HG02642 (cell line): ENCODE results near the gene DUOXA1.
"Not testable (repeated sequence)": the region's sequence is repeated elsewhere in the genome, so short reads cannot be mapped to it uniquely, and the experiment has no call there.

Experiments
- ATAC-seq: cut with Tn5 transposase; IDR thresholded peaks from one replicate; pipeline ENCODE4 v1.9.1; 2021; ENCODE audit warnings: mild to moderate bottlenecking; ENCODE audit not compliant: unreplicated experiment, poor library complexity

Gene DUOXA1

DNA sequence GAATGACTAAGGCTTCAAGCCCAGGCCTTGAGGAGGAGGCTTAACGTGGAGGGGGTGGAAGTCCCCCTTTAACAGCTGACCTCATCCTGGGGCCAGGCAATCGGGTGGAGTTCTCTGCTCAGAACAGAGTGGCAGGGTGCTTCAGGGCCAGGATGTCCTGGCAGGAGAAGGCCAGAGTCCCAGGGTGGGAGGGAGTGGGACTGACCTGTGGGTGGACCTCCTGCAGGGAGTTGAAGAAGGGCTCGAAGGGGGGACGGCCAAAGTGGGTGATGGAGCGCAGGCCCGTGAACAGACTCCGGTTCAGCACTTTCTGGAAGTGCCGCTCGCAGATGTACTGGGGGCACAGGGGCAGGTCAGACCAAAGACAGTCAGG is 35.3 kb downstream of the DUOXA1 start:
- ATAC-seq: no peak

DNA sequence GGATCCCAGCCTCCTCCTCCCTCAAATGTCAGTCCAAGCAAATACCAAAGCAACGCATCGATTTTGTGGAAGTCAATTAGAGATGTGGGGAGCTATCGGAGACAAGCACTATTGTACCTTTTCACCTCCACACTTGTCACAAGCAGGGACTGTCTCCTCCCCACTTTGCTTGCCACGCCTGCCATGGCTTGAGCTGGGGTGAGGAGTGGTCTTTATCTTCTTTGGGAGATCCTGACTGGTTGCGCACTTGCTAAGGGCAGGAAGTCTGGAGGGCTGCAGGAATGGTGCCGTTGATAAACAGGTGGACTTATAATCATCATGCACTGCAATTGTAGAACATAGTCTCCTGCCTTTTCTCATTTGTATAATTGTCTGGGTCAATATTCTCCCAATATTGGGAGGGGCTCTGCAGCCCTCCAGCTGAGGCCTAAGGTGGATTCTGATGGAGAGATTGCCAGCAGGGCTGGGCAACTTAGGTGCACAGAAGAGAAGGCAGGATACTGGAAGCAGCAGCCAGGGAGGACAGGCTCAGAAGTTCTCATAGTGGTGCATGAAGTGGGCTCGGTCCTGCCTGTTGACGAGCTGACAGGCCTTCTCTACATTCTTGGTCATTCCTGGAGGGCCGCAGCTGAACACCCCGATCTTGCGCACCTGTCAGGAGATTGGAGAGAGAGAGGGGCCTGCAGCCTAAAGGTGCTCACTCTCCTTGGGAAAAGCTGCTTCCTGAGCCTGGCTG is 35.9 kb downstream of the DUOXA1 start:
- ATAC-seq: no peak

DNA sequence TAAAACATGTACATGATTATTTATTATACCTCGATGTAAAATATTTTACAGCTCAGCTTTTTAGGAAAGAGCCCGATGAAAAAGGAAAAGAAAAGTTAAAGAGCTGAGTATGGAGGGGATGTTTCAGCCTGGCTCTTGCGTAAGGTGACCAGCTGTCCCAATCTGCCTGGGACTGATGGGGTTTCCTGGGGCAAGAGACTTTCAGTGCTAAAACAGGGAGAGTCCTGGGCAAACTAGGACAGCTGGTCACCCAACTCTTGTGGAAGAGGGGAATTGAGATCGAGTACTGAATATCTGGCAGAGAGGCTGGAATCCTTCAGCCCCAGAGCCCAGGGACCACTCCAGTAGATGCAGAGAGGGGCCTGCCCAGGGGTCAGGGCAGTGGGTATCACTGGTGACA is 36.7 kb downstream of the DUOXA1 start:
- ATAC-seq: no peak

DNA sequence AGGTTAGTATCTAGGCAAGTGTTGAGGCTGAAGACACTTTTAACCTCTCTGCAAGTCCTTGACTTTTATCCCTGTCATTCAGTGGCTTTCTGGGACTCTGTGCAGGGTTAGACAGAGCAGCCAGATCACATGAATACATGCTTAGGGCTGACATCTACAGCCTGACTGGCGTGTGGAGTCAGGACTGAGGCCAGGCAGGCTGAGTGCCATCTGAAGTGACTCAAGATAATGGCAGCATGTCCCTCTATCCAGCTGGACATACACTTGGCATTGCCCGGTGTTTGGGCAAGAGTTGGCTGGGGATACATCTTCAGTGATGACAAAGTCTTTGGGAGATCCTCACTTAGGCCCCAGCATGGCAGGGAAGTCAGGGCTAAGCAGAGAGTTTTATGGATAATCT is 38.1 kb downstream of the DUOXA1 start:
- no peak for ATAC-seq

DNA sequence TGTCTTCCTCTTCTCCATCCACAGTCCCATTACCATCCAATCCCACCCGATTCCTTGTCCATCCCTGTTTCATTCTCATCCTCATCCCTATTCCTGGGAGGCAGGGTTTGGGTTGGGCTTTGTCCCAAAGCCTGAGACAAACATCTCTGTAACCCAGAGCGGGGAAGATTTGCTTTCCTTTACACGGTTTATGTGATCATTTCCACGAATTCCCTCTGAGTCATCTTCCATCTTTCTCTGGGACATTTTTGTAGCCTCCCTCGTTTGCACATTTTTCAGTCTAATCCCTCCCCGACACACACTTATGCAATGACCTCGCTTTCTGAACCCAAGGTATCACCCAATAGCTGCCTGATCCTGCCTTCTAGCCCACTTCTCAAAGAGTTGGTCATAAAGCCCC is 38.5 kb downstream of the DUOXA1 start:
- ATAC-seq: no peak

DNA sequence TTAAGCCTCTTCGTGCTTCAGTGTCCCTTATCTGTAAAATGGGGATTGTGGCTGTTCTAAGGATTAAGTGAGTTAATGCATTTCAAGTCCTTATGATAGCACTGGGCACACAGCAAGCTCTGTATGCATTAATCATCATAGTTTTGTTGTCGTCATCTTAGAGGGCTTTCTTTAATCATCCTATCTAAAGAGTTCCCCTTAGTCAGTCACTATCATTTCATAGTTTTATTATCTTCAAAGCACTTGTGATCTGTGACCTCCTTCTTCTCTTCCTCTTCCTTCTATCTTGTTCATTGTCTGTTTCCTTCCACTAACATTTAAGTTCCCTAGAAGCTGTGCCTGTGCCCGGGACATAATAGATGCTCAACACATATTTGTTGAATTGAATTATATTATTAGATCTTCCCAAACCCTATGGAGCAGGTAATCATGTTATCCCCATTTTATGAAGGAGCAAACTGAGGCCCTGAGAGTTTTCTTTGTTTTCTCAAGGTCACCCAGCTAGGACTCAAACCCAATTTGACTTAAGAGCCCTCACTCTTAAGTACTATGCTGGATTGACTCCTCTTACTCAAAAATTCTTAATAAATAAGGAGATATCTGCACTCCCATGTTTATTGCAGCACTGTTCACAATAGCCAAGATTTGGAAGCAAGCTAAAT is 39.8 kb downstream of the DUOXA1 start:
- no peak for ATAC-seq

DNA sequence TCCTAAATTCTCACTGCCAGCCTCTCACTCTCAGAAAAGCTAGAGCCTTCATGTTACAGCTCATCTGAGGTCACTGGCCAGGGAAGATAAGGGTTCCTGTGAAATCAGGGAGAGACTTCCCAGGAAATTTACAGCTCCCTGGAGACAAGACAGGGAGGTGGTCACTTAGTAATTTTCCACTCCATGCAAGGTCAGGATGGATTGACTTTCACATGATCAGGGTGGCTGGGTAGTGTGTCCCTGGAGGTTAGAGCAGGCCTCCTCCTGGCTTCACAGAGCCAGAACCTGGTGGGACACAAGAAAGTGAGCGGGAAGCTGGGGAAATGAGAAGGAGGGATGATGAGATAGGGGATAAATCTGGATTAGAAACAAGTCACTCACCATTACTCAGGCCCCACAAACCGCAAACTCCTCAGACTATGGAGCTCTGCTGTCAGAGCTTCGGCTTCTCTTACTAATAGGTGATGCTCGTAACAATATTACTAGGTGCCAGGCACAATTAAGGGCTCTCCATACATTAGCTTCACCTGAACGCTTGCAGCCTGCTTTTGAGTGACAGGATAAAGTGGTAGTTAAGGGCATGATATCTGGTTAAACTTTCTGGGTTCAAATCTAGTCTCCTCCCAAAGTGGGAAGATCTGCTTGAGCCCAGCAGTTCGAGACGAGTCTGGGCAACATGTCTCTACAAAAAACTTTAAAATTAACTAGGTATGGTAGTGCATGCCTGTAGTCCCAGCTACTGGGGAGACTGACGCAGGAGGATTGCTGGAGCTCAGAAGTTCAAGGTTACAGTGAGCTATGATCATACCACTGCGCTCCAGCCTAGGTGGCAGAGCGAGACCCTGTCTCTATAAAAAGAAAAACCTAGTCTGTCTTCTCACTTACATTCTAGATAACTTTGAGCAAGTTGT is 40.6 kb downstream of the DUOXA1 start:
- ATAC-seq: no peak

DNA sequence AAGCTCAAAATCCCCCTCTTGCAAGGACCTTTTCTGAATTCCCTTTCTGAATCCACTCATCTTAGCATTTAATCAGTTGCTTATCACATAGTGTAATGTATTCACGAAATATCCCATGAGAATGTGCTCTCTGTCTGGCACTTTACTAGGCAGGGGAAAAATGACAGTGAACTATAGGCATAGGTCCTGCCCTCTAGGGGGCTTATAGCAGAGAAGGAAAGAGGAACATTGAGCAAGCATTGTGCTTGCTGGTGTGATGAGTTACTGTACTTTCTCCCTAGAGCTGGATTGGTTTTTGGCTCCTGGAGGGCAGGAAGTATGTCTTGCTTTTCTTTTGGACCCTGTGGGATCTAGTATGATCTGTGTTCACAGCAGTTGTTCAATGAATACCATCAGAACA is 42.2 kb downstream of the DUOXA1 start:
- no peak for ATAC-seq

DNA sequence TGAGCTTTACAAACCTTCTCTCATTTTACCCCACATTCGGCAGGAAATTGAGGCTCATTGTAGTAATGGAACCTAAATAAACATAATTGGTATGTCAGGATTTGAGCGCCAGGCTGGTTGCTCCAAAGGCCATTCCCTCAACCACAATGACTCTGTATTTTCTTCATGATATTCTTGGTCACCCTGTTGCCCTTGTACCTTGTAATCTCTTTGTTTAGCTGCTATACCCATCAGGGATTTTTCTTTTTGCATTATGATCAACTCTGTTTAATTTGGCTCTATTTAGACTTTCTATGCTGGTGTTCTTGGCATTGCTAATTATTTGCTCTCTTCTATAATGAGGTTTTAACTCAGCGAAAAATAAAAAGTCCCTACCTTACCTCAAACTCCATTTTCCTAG is 45.5 kb downstream of the DUOXA1 start:
- no peak for ATAC-seq

DNA sequence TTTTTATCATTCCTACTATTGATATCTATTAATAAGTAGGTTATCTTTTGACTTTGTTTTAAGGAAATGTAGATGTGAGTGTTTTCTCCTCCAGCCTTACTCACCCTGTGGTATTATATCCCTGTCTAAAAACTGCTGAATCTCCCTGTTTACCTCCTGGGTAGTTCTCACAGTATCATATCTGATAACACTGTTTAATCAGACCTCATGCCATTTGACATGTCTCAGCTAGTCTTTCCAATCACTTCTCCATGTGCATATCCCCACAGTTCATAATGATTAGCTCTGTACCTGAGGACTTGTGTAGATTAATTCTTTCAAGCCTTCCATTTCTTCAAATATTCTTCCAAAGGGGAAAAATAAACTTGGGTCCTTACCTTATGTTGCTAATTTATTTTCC is 46.5 kb downstream of the DUOXA1 start:
- no peak for ATAC-seq

DNA sequence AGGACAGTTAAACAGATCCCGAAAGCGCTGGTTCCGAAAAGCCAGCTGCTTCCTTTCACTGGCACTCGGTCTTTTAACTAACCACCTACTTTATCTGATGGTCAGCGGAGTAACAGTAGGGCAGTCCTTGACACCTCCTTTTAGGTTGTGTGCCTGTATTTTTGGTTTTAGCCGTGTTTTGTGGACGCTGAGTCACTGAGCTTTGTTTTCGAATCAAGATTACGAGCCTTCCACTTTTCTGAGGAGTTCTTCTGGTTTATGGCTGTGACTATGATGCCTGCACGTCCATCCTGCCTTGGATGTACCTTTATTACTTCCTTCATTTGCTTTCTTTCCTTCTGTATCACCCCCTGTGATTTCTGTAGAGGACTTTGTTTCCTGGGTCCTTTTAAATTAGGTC is 47.3 kb downstream of the DUOXA1 start:
- ATAC-seq: not testable (repeated sequence)

DNA sequence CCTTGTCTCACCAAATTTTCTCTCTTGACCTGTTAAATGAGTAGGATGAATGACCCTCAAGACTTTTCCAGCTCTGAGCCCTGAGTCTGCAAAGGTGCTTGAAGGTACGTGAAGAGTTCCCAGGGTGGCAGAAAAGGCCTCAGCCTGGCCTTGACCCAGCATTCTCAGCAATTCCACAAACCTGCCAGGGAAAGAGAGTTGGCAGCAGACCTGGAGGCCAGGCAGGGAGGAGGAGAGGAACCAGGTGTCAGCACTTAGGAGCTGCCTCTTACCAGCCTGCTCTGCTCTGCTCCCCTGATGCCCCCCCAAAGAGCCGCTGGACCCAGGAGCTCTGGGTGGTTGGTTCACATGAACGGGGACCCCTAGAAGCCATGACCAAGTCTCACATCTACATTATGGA is 49.1 kb downstream of the DUOXA1 start:
- not testable (repeated sequence) for ATAC-seq

DNA sequence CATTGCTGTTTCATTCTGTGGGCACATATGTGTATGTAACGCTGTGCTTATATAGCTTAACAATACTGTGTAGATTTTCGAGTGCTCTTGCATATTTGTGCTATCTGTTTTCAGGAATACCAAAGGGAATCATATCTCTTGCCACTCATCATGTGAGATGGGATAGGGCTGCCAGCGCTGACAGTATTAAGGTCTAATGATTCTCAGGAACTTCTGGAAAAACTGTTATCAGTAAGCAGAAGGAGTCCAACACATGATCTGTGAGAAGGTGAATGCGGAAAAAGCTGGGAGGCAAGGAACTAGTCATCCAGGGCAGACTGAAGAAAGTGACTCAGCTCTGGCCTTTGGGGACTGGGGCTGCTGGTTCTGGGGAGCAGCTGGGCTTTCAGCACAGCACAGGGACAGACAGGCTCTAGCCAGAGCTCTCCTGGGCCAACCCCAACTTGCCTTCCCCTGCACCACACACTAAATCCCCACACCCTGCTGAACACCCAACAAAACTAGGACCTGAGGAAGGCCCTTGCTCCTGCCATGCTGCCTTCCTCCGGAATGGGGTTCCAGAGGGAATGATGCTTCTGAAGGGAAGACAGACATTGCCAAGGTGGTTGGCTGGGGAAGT is 49.9 kb downstream of the DUOXA1 start:
- not testable (repeated sequence) for ATAC-seq

DNA sequence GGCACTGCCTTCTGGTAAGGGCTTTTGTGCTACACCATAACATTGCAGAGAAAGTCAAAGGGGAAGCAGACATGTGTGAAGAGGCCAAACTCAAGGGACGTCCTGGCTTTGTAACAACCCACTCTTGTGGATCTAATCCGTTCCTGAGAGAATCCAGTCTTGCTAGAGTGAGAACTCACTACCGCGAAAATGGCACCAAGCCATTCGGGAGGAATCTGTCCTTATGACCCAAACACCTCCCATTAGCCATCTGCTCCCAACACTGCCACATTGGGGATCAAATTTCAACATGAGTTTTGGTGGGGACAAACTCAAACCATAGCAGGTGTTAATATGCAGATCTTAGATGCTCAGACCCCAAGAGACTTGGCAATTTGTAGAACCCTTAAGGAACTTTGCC is 50.5 kb downstream of the DUOXA1 start:
- ATAC-seq: not testable (repeated sequence)

DNA sequence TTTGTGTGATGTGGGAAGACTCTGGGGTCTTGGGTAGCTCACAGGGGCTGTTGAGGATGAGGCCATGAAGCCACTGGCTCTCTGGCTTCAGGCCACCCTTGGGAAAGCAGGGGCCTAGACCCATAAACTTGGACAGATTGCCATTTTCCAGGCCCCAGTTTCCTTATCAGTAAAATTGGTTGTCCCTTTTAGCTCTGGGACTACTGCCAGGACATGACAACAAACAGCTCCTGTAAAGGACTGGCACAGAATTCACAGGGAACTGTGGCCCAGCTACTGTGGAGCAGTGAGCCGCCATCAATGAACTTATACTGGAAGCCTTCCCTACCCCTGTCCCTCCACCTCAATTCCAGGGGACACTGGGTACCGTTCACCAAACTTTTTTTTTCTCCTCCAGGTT is 52.3 kb downstream of the DUOXA1 start:
- ATAC-seq: not testable (repeated sequence)

DNA sequence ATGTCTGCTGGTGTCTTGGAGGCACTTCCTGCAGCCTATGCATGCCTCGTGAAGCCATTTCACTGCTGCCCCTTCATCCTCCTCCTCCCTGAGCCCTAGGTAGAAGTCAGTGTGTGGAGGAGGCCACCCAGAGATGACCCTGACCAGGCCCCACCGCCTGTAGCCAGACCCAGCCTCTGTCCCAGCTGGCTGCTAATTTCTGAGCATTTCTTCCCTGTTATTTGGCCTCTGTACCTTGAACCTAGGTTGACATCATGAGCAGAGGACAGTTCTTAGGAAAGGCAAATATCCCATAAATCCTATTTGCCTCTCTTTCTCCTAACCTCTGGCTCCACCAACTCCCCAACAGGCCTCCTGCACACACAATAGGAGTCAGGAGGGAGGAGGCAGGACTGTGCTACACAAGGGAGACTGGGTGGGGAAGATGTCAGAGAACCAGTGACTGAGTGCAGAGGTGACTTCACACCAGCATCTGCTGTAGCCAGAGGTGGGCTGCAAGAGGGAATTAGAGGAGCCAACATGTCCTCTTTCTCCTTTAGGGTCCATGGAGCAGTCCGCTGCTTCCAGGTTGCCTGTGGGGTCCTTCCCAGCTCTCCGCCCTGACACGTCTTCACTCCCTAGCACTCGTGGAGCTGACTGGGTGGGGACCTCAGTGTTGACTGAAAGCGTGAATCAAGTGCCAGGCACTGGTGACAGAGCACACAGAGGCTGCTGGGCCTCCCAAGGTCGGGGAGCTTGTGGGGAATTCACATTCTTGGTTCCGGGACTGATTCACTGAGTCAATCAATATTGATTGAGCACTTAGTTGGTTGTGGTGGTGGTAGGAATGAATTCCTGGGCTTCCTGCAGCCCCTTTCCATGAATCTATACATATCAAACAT is 54.0 kb downstream of the DUOXA1 start:
- ATAC-seq: not testable (repeated sequence)

DNA sequence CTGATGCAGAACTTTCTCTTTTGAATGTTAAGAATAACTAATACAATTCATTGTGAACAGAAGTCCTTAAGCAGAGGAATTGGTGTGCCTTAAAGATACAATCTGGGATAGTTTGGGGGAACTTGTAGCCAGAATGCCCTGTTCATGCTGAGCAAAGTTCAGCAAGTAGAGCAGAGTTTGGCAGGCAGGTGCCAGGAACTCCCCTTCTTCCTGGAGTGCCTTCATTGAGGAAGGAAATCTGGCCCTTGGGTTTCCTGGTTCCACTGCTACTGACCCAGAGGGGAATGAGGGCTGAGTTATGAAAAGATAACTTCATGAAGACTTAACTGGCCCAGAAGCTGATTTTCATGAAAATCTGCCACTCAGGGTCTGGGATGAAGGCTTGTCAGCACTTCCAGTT is 56.1 kb downstream of the DUOXA1 start:
- not testable (repeated sequence) for ATAC-seq

DNA sequence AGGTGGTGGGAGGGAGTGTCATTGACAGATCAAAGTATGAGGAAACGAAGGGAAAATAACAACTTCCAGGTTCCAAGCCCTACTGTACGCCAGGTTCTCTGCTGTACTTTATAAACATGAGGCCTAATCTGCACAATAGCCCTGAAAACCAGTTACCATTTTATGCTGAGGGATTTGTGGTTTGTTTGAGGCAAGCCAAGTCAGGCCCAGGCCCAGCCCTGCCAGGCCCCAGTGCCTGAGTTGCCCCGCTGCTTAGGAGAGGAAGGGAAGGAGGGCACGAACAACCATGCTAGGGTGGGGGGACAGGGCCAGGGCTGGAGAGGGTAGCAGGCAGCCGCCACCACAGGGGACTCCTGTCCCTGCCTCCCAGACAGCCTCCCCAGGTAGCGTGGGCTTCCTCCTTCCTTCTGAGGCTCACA is 59.7 kb downstream of the DUOXA1 start:
- ATAC-seq: not testable (repeated sequence)
